ENCODE measurements around the gene TNFSF15. TPM values are rescaled to one million over a fixed set of nuclear protein-coding genes. Genes with fewer than 3 reads are reported as not detected.
"Not testable (repeated sequence)": the region's sequence is repeated elsewhere in the genome, so short reads cannot be mapped to it uniquely, and the experiment has no call there.

Gene TNFSF15
- total RNA-seq, 1 donor from 2014 or later: 2.1 TPM

- H3K27ac Mint-ChIP-seq: no peak overlapping the region
- TF ChIP-seq CTCF (IDR thresholded peaks at IDR 0.05; ENCODE audit: unreplicated experiment): no peak
- H3K27me3 Mint-ChIP-seq: peaks cover 6% of the 10 kb centered on the region
- no peak for DNase-seq (ENCODE audit: low spot score, unreplicated experiment)
- H3K36me3 Mint-ChIP-seq (ENCODE audit: insufficient read depth): no peaks in the 10 kb centered on the region
- H3K4me1 Mint-ChIP-seq (ENCODE audit: low read depth): no peaks in the 10 kb centered on the region
- no peaks in the 10 kb centered on the region for H3K9me3 Mint-ChIP-seq (ENCODE audit: low read depth)
- H3K4me3 Mint-ChIP-seq (ENCODE audit: low read depth): no peak overlapping the region
Observed at GRCh38 chr9:114745108-114745848, 60.6 kb downstream of the TNFSF15 start.

GRCh38 chr9:114743446-114743845, 62.4 kb downstream of the TNFSF15 start:
- H3K4me3 Mint-ChIP-seq (ENCODE audit: low read depth): no peak overlapping the region
- TF ChIP-seq CTCF (IDR thresholded peaks at IDR 0.05; ENCODE audit: unreplicated experiment): no peak

GRCh38 chr9:114742947-114743346, 62.9 kb downstream of the TNFSF15 start:
- Mint-ChIP-seq H3K36me3 (ENCODE audit: insufficient read depth) (no peaks in the 10 kb centered on the region), H3K4me1 (ENCODE audit: low read depth) (no peaks in the 10 kb centered on the region), H3K27me3 (peaks cover 10% of the 10 kb centered on the region), H3K27ac (no peak overlapping the region), H3K4me3 (ENCODE audit: low read depth) (no peak overlapping the region), H3K9me3 (ENCODE audit: low read depth) (no peaks in the 10 kb centered on the region)
- DNase-seq (ENCODE audit: low spot score, unreplicated experiment): no peak
- no peak for TF ChIP-seq CTCF (IDR thresholded peaks at IDR 0.05; ENCODE audit: unreplicated experiment)

More at GRCh38 chr9:114743446-114743845, 62.4 kb downstream of the TNFSF15 start:
- DNase-seq (ENCODE audit: low spot score, unreplicated experiment): no peak
- H3K9me3 Mint-ChIP-seq (ENCODE audit: low read depth): no peaks in the 10 kb centered on the region
- H3K36me3 Mint-ChIP-seq (ENCODE audit: insufficient read depth): no peaks in the 10 kb centered on the region
- no peak overlapping the region for H3K27ac Mint-ChIP-seq
- peaks cover 10% of the 10 kb centered on the region for H3K27me3 Mint-ChIP-seq
- H3K4me1 Mint-ChIP-seq (ENCODE audit: low read depth): no peaks in the 10 kb centered on the region

GRCh38 chr9:114741521-114741920, 64.3 kb downstream of the TNFSF15 start:
- H3K36me3 Mint-ChIP-seq (ENCODE audit: insufficient read depth); DNase-seq (ENCODE audit: low spot score, unreplicated experiment); H3K27ac Mint-ChIP-seq; H3K4me3 Mint-ChIP-seq (ENCODE audit: low read depth); H3K9me3 Mint-ChIP-seq (ENCODE audit: low read depth); H3K4me1 Mint-ChIP-seq (ENCODE audit: low read depth): not testable (repeated sequence)
- H3K27me3 Mint-ChIP-seq: peaks cover 12% of the 10 kb centered on the region

- H3K4me1 Mint-ChIP-seq (ENCODE audit: low read depth): no peaks in the 10 kb centered on the region
- peak; percentile 88 for TF ChIP-seq CTCF (IDR thresholded peaks at IDR 0.05; ENCODE audit: unreplicated experiment)
Observed at GRCh38 chr9:114738581-114739316, 67.1 kb downstream of the TNFSF15 start.

More at GRCh38 chr9:114738581-114739316, 67.1 kb downstream of the TNFSF15 start:
- no peak overlapping the region for H3K4me3 Mint-ChIP-seq (ENCODE audit: low read depth)
- H3K9me3 Mint-ChIP-seq (ENCODE audit: low read depth): no peaks in the 10 kb centered on the region
- H3K27me3 Mint-ChIP-seq: peaks cover 13% of the 10 kb centered on the region
- no peak overlapping the region for H3K27ac Mint-ChIP-seq
- H3K36me3 Mint-ChIP-seq (ENCODE audit: insufficient read depth): no peaks in the 10 kb centered on the region
- peak; percentile 56 for DNase-seq (ENCODE audit: low spot score, unreplicated experiment)

All from progenitor cell of endocrine pancreas (in vitro differentiated cells).